ENCODE data around the gene SCFD2.
"Not testable (repeated sequence)": the region's sequence is repeated elsewhere in the genome, so short reads cannot be mapped to it uniquely, and the experiment has no call there.

The SCFD2 gene

GRCh38 chr4:53007024-53007423, 358.8 kb downstream of the SCFD2 start:
- DNase-seq = no peak

GRCh38 chr4:53005808-53006207, 360.1 kb downstream of the SCFD2 start:
- no peak for DNase-seq

GRCh38 chr4:53005149-53005546, 360.7 kb downstream of the SCFD2 start:
- no peak for DNase-seq

- no peak for DNase-seq
Observed at GRCh38 chr4:53004497-53005148, 361.2 kb downstream of the SCFD2 start.

GRCh38 chr4:53003959-53004358, 361.9 kb downstream of the SCFD2 start:
- no peak for DNase-seq

GRCh38 chr4:53000560-53000959, 365.3 kb downstream of the SCFD2 start:
- DNase-seq = no peak

- no peak for DNase-seq
Observed at GRCh38 chr4:52999626-53000025, 366.2 kb downstream of the SCFD2 start.

GRCh38 chr4:52998413-52998812, 367.4 kb downstream of the SCFD2 start:
- DNase-seq = no peak

GRCh38 chr4:52997132-52997416, 368.8 kb downstream of the SCFD2 start:
- no peak for DNase-seq

GRCh38 chr4:52996261-52997131, 369.4 kb downstream of the SCFD2 start:
- DNase-seq = no peak

GRCh38 chr4:52995360-52996030, 370.4 kb downstream of the SCFD2 start:
- no peak for DNase-seq

GRCh38 chr4:52994567-52994966, 371.3 kb downstream of the SCFD2 start:
- DNase-seq = no peak

GRCh38 chr4:52993771-52994170, 372.1 kb downstream of the SCFD2 start:
- DNase-seq = no peak

GRCh38 chr4:52992551-52992950, 373.3 kb downstream of the SCFD2 start:
- DNase-seq = not testable (repeated sequence)

GRCh38 chr4:52991472-52991871, 374.4 kb downstream of the SCFD2 start:
- DNase-seq = no peak

- DNase-seq = no peak
Observed at GRCh38 chr4:52990706-52991105, 375.2 kb downstream of the SCFD2 start.

- no peak for DNase-seq
Observed at GRCh38 chr4:52989865-52990264, 376.0 kb downstream of the SCFD2 start.

GRCh38 chr4:52987392-52988056, 378.3 kb downstream of the SCFD2 start:
- no peak for DNase-seq

- no peak for DNase-seq
Observed at GRCh38 chr4:52984462-52984881, 381.4 kb downstream of the SCFD2 start.

GRCh38 chr4:52983563-52984303, 382.1 kb downstream of the SCFD2 start:
- DNase-seq = peak in 2 of 5 donors; percentile 5 to 37

GRCh38 chr4:52982946-52983340, 382.9 kb downstream of the SCFD2 start:
- DNase-seq = no peak

- no peak for DNase-seq
Observed at GRCh38 chr4:52982255-52982945, 383.5 kb downstream of the SCFD2 start.
